IMR-90 (cell line): ENCODE results near the gene LMOD1. TPM values are rescaled to one million over a fixed set of nuclear protein-coding genes. Genes with fewer than 3 reads are reported as not detected.

Experiments
- ATAC-seq: fragments of 200-7000 bp; cut with Tn5 transposase; 2 replicates; pipeline ENCODE4 v1.9.1; 2020; ENCODE audit warnings: low read depth, mild to moderate bottlenecking, moderate library complexity
- BruUV-seq: library from RNA; stranded (reverse); fragments of 400-500 nt; replicated peaks from 2 replicates; lab custom pipeline; 2021; lab: Mats Ljungman, UMichigan
- CTCF ChIA-PET: fragments of 300-600 bp; formaldehyde crosslinking; extraction: SDS; loops from one replicate; lab custom pipeline; 2021; ENCODE audit warnings: antibody characterized with exemption; lab: Yijun Ruan, JAX
- POLR2A ChIA-PET: fragments of 300-600 bp; sonication (Branson Sonifier 250); formaldehyde crosslinking; loops from one replicate; lab custom pipeline; 2022; ENCODE audit warnings: antibody characterized with exemption; ENCODE audit not compliant: unreplicated experiment; lab: Charles Lee
- DNase-seq: peaks from one replicate; pipeline ENCODE4 v3.0.0; 2013
- H2AFZ ChIP-seq: replicated peaks from 2 replicates; pipeline ENCODE3; 2013; ENCODE audit warnings: low read length, mild to moderate bottlenecking; ENCODE audit not compliant: poor library complexity
- H2AK5ac ChIP-seq: 2 replicates; pipeline ENCODE4 v1.6.1; 2013; ENCODE audit warnings: low read depth, low read length, inconsistent platforms
- H2AK9ac ChIP-seq: replicated peaks from 2 replicates; pipeline ENCODE3; 2013; ENCODE audit warnings: mild to moderate bottlenecking, low read depth, low read length, moderate library complexity; ENCODE audit not compliant: poor library complexity
- H2BK120ac ChIP-seq: 2 replicates; pipeline ENCODE4 v1.6.1; 2013; ENCODE audit warnings: low read depth, low read length, inconsistent platforms
- H2BK15ac ChIP-seq: 3 replicates; pipeline ENCODE4 v1.6.1; 2013; ENCODE audit warnings: low read depth, low read length, inconsistent platforms
- H2BK20ac ChIP-seq: 2 replicates; pipeline ENCODE4 v1.6.1; 2013; ENCODE audit warnings: low read depth, mild to moderate bottlenecking, inconsistent platforms, low read length, moderate library complexity
- H2BK5ac ChIP-seq: 2 replicates; pipeline ENCODE4 v1.6.1; 2013; ENCODE audit warnings: mild to moderate bottlenecking, low read depth, low read length, inconsistent platforms; ENCODE audit not compliant: poor library complexity, severe bottlenecking
- H3K14ac ChIP-seq: replicated peaks from 2 replicates; pipeline ENCODE4 v1.6.1; 2013; ENCODE audit warnings: low read depth, low read length, inconsistent platforms
- H3K18ac ChIP-seq: 2 replicates; pipeline ENCODE4 v1.6.1; 2013; ENCODE audit warnings: low read depth, low read length, control low read depth
- H3K23ac ChIP-seq: 2 replicates; pipeline ENCODE4 v1.6.1; 2013; ENCODE audit warnings: low read depth, low read length, inconsistent platforms
- H3K27ac ChIP-seq: 2 replicates; pipeline ENCODE4 v1.5.1; 2013; ENCODE audit warnings: mild to moderate bottlenecking, control low read depth, low read length; ENCODE audit not compliant: insufficient read depth
- H3K27me3 ChIP-seq: 2 replicates; pipeline ENCODE4 v1.6.1; 2013; ENCODE audit warnings: low read length; ENCODE audit not compliant: control insufficient read depth, insufficient read depth
- H3K36me3 ChIP-seq: 2 replicates; pipeline ENCODE4 v1.6.1; 2013; ENCODE audit warnings: low read length, mixed read lengths; ENCODE audit not compliant: control insufficient read depth, insufficient read depth
- H3K4ac ChIP-seq: 2 replicates; pipeline ENCODE4 v1.6.1; 2013; ENCODE audit warnings: low read depth, low read length, inconsistent platforms
- H3K4me1 ChIP-seq: 2 replicates; pipeline ENCODE4 v1.6.1; 2013; ENCODE audit warnings: low read length, mixed read lengths; ENCODE audit not compliant: control insufficient read depth, insufficient read depth
- H3K4me2 ChIP-seq: 2 replicates; pipeline ENCODE4 v1.6.1; 2013; ENCODE audit warnings: low read depth, mild to moderate bottlenecking, control low read depth, low read length, moderate library complexity
- H3K4me3 ChIP-seq: 2 replicates; pipeline ENCODE4 v1.5.1; 2013; ENCODE audit warnings: low read depth, mild to moderate bottlenecking, control low read depth, low read length, moderate library complexity; ENCODE audit not compliant: insufficient read depth
- H3K56ac ChIP-seq: 2 replicates; pipeline ENCODE4 v1.6.1; 2013; ENCODE audit warnings: low read length, inconsistent platforms; ENCODE audit not compliant: insufficient read depth; ENCODE audit errors: extremely low read depth
- H3K79me1 ChIP-seq, 2 experiments: 2 replicates each; pipeline ENCODE4 v1.6.1; 2013; ENCODE audit warnings: low read length in 2 of 2, inconsistent platforms in 1 of 2, low read depth in 1 of 2
- H3K9ac ChIP-seq: 2 replicates; pipeline ENCODE4 v1.6.1; 2013; ENCODE audit warnings: low read depth, low read length, control low read depth
- H3K9me1 ChIP-seq: 2 replicates; pipeline ENCODE4 v1.6.1; 2013; ENCODE audit warnings: low read length, inconsistent platforms; ENCODE audit not compliant: insufficient read depth
- H3K9me3 ChIP-seq: 2 replicates; pipeline ENCODE4 v1.6.1; 2013; ENCODE audit warnings: low read length; ENCODE audit not compliant: control insufficient read depth, insufficient read depth
- H4K20me1 ChIP-seq: 2 replicates; pipeline ENCODE4 v1.6.1; 2013; ENCODE audit warnings: low read length, inconsistent platforms; ENCODE audit not compliant: insufficient read depth
- H4K5ac ChIP-seq: 2 replicates; pipeline ENCODE4 v1.6.1; 2013; ENCODE audit warnings: mild to moderate bottlenecking, low read depth, low read length, control low read depth
- H4K8ac ChIP-seq, 2 experiments: 2 replicates each; pipeline ENCODE4 v1.6.1; 2013; ENCODE audit warnings: low read depth in 2 of 2, low read length in 2 of 2, control low read depth in 1 of 2, inconsistent platforms in 1 of 2
- H4K91ac ChIP-seq: 2 replicates; pipeline ENCODE4 v1.6.1; 2013; ENCODE audit warnings: low read depth, low read length, inconsistent platforms; ENCODE audit not compliant: insufficient read depth
- BHLHE40 ChIP-seq: fragments of 150-350 bp; IDR thresholded peaks from 2 replicates; pipeline ENCODE4 v1.6.1; 2016; ENCODE audit warnings: mild to moderate bottlenecking, low read depth, low read length
- CEBPB ChIP-seq: IDR thresholded peaks from 2 replicates; pipeline ENCODE4 v1.6.1; 2012; ENCODE audit warnings: low read depth, low read length, improper control_type of control experiment
- ELK1 ChIP-seq: fragments of 150-350 bp; IDR thresholded peaks from 2 replicates; pipeline ENCODE4 v1.6.1; 2016; ENCODE audit warnings: low read depth, mild to moderate bottlenecking, low read length, moderate library complexity, borderline replicate concordance
- NFE2L2 ChIP-seq: fragments of 150-350 bp; IDR thresholded peaks from 2 replicates; pipeline ENCODE4 v1.6.1; 2016; ENCODE audit warnings: low read depth, mild to moderate bottlenecking, low read length
- POLR2A ChIP-seq: IDR thresholded peaks from 2 replicates; pipeline ENCODE4 v1.6.1; 2012; ENCODE audit warnings: mild to moderate bottlenecking, low read depth, low read length
- RFX5 ChIP-seq: IDR thresholded peaks from 2 replicates; pipeline ENCODE4 v1.8.0; 2012; ENCODE audit warnings: low read depth, mild to moderate bottlenecking, low read length, moderate library complexity
- SMC3 ChIP-seq: fragments of 150-350 bp; IDR thresholded peaks from 2 replicates; pipeline ENCODE4 v1.6.1; 2016; ENCODE audit warnings: low read depth, mild to moderate bottlenecking, antibody characterized with exemption, low read length, moderate library complexity
- USF2 ChIP-seq: fragments of 150-350 bp; IDR thresholded peaks from 2 replicates; pipeline ENCODE4 v1.6.1; 2017; ENCODE audit warnings: mild to moderate bottlenecking, antibody characterized with exemption, low read length, low read depth
- WGBS, 2 experiments: methylation state at CpG; one replicate each; pipeline versions ENCODE4 v1.1.5 to v1.1.7; 2013; ENCODE audit warnings: missing lambda C conversion rate in 2 of 2; ENCODE audit not compliant: insufficient read length in 1 of 2; ENCODE audit errors: extremely low coverage in 2 of 2; 5-methylcytosine and 5-hydroxymethylcytosine counted together
- dilution Hi-C: fragments of 300-500 bp; cut with HindIII; formaldehyde crosslinking; loops from one replicate; pipeline ENCODE4 v1.14.3; 2018; ENCODE audit warnings: low sequenced_read_pairs; ENCODE audit not compliant: unreplicated experiment
- in situ Hi-C: fragments of 300-500 bp; cut with MboI; formaldehyde crosslinking; loops from 3 replicates; pipeline ENCODE4 v1.14.3; 2019; ENCODE audit warnings: low sequenced_read_pairs, inconsistent platforms, mixed read lengths
- intact Hi-C: fragments of 100-400 bp; cut with micrococcal nuclease; formaldehyde crosslinking; loops from 2 replicates; pipeline ENCODE4 v1.10.0; 2022
- polyA plus RNA-seq, 3 experiments: library from polyadenylated mRNA; depleted of rRNA; stranded (reverse); fragments of >200 nt; gene quantifications; 2 replicates each; pipeline ENCODE4 v1.2.3, GENCODE V29; 2012; ENCODE audit warnings: low replicate concordance in 1 of 3
- total RNA-seq: library from RNA; depleted of rRNA; stranded (reverse); fragments of >200 nt; gene quantifications from 2 replicates; pipeline ENCODE4 v1.2.3, GENCODE V29; 2012

LMOD1 gene
- total and polyA plus RNA-seq, 2 of the 4 experiments (the other 2 are of a cell fraction) = 51.7 to 53.2 TPM

- no peak for TF ChIP-seq RFX5
- no peak for TF ChIP-seq ELK1
- TF ChIP-seq NFE2L2 = no peak
These were observed at the start of gene LMOD1 (continued) for GRCh38 chr1:201946224-201946908.

GRCh38 chr1:201990427-201990826 lies 44.1 kb upstream of the LMOD1 start:
- no peak overlapping the region for H3K9ac ChIP-seq
- CTCF ChIA-PET = no interaction called here
- no peaks in the 10 kb centered on the region for H3K27me3 ChIP-seq

More at GRCh38 chr1:201990427-201990826, 44.1 kb upstream of the LMOD1 start:
- peaks cover 7% of the 10 kb centered on the region; the same call in 1 of the 2 replicates for H3K9me1 ChIP-seq
- no peak overlapping the region for H4K5ac ChIP-seq
- dilution Hi-C loops (no loop called here), in situ Hi-C loops (no loop called here), intact Hi-C loops (no loop called here)
- no peaks in the 10 kb centered on the region for H3K4me1 ChIP-seq
- no peak overlapping the region for H2BK5ac ChIP-seq
- H3K23ac ChIP-seq = no peak overlapping the region
- H2AK5ac ChIP-seq = no peak overlapping the region
- H3K14ac ChIP-seq = no peak overlapping the region
- H4K8ac ChIP-seq = no peak overlapping the region
- no peak overlapping the region for H2BK15ac ChIP-seq
- WGBS, 2 experiments = no CpG with 5 or more reads among the region's 6 CpGs
- H4K91ac ChIP-seq = no peak overlapping the region
- no peaks in the 10 kb centered on the region for H3K9me3 ChIP-seq
- no peak overlapping the region for H3K56ac ChIP-seq
- H3K4me3 ChIP-seq = no peak overlapping the region
- peaks cover 42% of the 10 kb centered on the region for H3K36me3 ChIP-seq
- no peak overlapping the region for H3K4me2 ChIP-seq
- POLR2A ChIA-PET = no interaction called here
- no peak for ATAC-seq
- no peak for TF ChIP-seq POLR2A
- no peak for TF ChIP-seq USF2
- TF ChIP-seq BHLHE40 = no peak
- no peak for TF ChIP-seq SMC3
- no peak for TF ChIP-seq CEBPB
- no peak for TF ChIP-seq RFX5
- no peak overlapping the region for H3K4ac ChIP-seq
- no peak overlapping the region for H2BK120ac ChIP-seq
- H4K20me1 ChIP-seq = no peaks in the 10 kb centered on the region; the same call in 1 of the 2 replicates
- H2AK9ac ChIP-seq = no peak overlapping the region
- no peak for DNase-seq
- no peak overlapping the region for H2AFZ ChIP-seq
- no peak overlapping the region for H3K27ac ChIP-seq
- no peak overlapping the region for H3K18ac ChIP-seq
- peaks cover 18 to 35% of the 10 kb centered on the region in 2 experiments for H3K79me1 ChIP-seq
- H2BK20ac ChIP-seq = no peak overlapping the region
- BruUV-seq = no TSS peak
